Memory B cell (primary cell): ENCODE measurements around the gene TMEM154.
"Not testable (repeated sequence)": the region's sequence is repeated elsewhere in the genome, so short reads cannot be mapped to it uniquely, and the experiment has no call there.

Experiments
- ATAC-seq: fragments of 150-1000 bp; cut with Tn5 transposase; 2 replicates; pipeline ENCODE4 v1.10.0; 2021; ENCODE audit warnings: low read depth, mild to moderate bottlenecking, moderate library complexity
- DNase-seq, 2 donors: peaks; one replicate each; pipeline ENCODE4 v3.0.0; 2022; ENCODE audit warnings: low spot score in 2 of 2
- H3K27ac Mint-ChIP-seq: one replicate; pipeline ENCODE4 v1.8.0; 2022; ENCODE audit warnings: mild to moderate bottlenecking, moderate library complexity, mixed read lengths
- H3K27me3 Mint-ChIP-seq: one replicate; pipeline ENCODE4 v1.8.0; 2022; ENCODE audit warnings: mixed read lengths
- H3K36me3 Mint-ChIP-seq: one replicate; pipeline ENCODE4 v1.8.0; 2022; ENCODE audit warnings: mild to moderate bottlenecking, mixed read lengths
- H3K4me1 Mint-ChIP-seq: one replicate; pipeline ENCODE4 v1.8.0; 2022; ENCODE audit warnings: mixed read lengths
- H3K4me3 Mint-ChIP-seq: one replicate; pipeline ENCODE4 v1.8.0; 2022; ENCODE audit warnings: mild to moderate bottlenecking, moderate library complexity, mixed read lengths
- H3K9me3 Mint-ChIP-seq: one replicate; pipeline ENCODE4 v1.8.0; 2022; ENCODE audit warnings: mixed read lengths

TMEM154 gene

DNA sequence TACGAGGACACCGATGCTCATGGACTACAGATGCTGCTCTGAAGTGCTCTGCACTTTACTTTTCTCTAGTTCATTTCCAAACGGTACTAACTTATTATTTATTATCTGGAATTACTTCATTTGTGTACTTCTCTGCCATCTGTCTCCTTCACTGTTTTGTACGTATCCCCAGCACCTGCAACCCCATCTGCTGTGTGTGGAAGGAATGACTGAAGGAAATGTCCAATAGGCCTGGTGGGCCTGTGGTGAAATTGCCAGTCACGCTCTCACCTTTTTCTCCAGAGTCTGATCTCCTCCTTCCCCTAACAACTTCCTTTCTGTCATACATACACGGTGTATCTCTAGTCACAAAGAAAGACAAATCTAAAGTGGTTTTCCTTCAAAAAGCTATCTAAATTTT lies 12.9 kb downstream of the TMEM154 start:
- H3K27me3 Mint-ChIP-seq = no peaks in the 10 kb centered on the region
- no peak for DNase-seq
- peaks cover 7% of the 10 kb centered on the region for H3K9me3 Mint-ChIP-seq
- ATAC-seq = no peak
- H3K36me3 Mint-ChIP-seq = peaks cover 19% of the 10 kb centered on the region
- H3K27ac Mint-ChIP-seq = peak overlapping the region; percentile 86
- H3K4me3 Mint-ChIP-seq = peak overlapping the region; percentile 55
- peaks cover 53% of the 10 kb centered on the region for H3K4me1 Mint-ChIP-seq

DNA sequence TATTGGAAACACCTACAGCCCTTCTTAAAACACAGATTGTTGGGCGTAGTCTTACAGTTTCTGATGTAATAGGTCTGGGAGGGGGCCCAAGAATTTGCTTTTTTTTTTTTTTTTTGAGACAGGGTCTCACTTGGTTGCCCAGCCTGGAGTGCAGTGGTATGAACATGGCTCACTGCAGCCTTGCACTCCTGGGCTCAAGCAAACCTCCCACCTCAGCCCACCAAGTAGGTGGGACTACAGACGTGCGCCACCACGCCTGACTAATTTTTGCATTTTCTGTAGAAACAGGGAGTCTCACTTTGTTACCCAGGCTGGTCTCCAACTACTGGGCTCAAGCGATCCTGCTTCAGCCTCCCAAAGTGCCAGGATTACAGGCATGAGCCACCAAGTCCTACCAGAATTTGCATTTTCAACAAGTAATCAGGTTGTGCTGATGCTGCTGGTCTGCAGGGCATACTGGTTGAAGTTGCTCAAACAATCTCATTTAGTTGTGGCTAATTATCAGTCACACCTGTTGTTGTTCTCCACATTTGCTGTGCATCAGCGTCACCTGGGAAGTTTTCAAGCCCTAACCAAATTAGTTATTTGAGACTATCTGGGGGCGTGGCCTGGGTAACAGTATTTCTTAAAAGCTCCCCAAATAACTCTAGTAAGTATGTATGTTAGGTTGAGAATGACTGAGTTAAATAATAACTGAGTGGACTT lies 14.0 kb downstream of the TMEM154 start:
- Mint-ChIP-seq H3K27me3 (no peaks in the 10 kb centered on the region), H3K4me3 (peak overlapping the region; percentile 55), H3K9me3 (peaks cover 3% of the 10 kb centered on the region), H3K36me3 (peaks cover 15% of the 10 kb centered on the region), H3K4me1 (peaks cover 59% of the 10 kb centered on the region), H3K27ac (peak overlapping the region; percentile 86)
- ATAC-seq (peak; percentile 72), DNase-seq (peak; percentile 46 to 69)

- H3K4me3 Mint-ChIP-seq = peak overlapping the region; percentile 77
- not testable (repeated sequence) for H3K9me3 Mint-ChIP-seq, H3K27me3 Mint-ChIP-seq, DNase-seq, ATAC-seq
- peak overlapping the region; percentile 86 for H3K27ac Mint-ChIP-seq
- H3K36me3 Mint-ChIP-seq = peaks cover 16% of the 10 kb centered on the region
- peaks cover 71% of the 10 kb centered on the region for H3K4me1 Mint-ChIP-seq
These were observed 15.8 kb downstream of the TMEM154 start for GRCh38 chr4:152664067-152664378.

DNA sequence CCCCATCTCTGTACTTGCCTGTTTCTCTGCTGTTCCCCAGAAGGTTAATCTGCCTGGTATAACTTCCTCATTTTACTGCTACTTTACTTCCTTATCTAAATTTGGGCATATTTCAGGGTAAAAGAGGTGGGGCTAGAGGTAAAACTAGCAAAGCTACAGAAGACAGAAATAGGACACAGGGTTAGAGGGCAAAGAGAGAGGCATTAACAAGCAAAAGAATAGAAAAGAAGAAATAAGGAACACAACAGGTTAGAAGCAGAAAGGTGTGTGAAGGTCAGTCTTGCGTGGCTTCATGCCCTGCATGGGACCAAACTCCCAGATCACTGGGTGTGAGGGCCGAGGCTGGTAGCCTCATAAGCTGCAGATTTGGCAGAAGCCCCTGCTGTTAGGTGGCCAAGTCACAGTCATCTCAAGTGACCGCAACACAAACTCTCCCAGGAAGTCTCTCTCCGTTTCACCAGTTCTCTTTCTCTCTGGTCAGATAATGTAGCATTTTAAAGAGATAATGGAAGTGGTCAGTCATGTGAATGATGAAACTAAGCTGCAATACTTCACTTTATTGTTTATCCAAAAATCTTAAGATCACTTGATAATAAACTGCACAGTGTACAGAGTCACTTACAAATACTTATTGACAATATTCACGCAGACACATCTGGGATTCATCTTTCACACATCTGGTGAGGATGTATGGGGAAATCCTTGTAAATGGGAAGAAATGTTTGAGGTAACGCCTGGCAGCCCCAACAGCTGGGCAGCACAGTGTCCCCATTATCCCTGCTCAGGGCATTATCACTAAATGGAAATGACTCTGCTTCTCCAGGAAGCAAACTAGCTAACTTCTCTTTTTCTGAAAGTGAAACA lies 16.4 kb downstream of the TMEM154 start:
- H3K4me1 Mint-ChIP-seq = peaks cover 65% of the 10 kb centered on the region
- no peaks in the 10 kb centered on the region for H3K27me3 Mint-ChIP-seq

GRCh38 chr4:152661649-152662048 lies 18.1 kb downstream of the TMEM154 start:
- ATAC-seq (no peak), DNase-seq (no peak)
- Mint-ChIP-seq H3K4me1 (peaks cover 58% of the 10 kb centered on the region), H3K36me3 (peaks cover 32% of the 10 kb centered on the region), H3K4me3 (peak overlapping the region; percentile 65), H3K27me3 (no peaks in the 10 kb centered on the region), H3K27ac (peak overlapping the region; percentile 86), H3K9me3 (peaks cover 13% of the 10 kb centered on the region)

More for the DNA sequence above, 16.4 kb downstream of the TMEM154 start:
- peaks cover 19% of the 10 kb centered on the region for H3K36me3 Mint-ChIP-seq
- peak overlapping the region; percentile 86 for H3K27ac Mint-ChIP-seq
- H3K9me3 Mint-ChIP-seq = peaks cover 4% of the 10 kb centered on the region
- peak; percentile 66 for ATAC-seq
- DNase-seq = peak in 1 of 2 donors; percentile 60
- peak overlapping the region; percentile 77 for H3K4me3 Mint-ChIP-seq

DNA sequence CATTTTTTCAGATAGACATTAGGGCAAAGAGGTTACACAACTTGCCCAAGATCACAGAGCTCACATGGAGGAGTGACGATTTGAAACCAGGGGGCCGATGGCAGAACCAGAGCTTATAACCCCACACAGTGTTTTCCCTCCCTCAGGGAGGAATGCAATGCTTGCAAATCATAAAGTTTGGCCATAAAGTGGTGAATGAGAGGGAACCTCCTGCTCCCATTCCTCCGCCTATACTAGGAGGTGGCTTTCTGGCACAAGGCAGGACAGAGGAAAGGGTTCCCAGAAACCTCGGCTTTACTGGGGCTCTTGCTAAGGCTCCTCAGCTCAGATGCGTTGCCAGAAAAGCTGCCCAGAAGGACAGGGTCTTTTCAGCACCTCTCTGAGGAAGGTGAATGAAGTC lies 19.3 kb downstream of the TMEM154 start:
- H3K9me3 Mint-ChIP-seq = peaks cover 14% of the 10 kb centered on the region
- peak overlapping the region; percentile 65 for H3K4me3 Mint-ChIP-seq
- peaks cover 38% of the 10 kb centered on the region for H3K36me3 Mint-ChIP-seq
- H3K27ac Mint-ChIP-seq = peak overlapping the region; percentile 86
- H3K4me1 Mint-ChIP-seq = peaks cover 58% of the 10 kb centered on the region
- no peak for ATAC-seq
- H3K27me3 Mint-ChIP-seq = no peaks in the 10 kb centered on the region
- DNase-seq = no peak

GRCh38 chr4:152659806-152660205 lies 20.0 kb downstream of the TMEM154 start:
- H3K9me3 Mint-ChIP-seq = peaks cover 14% of the 10 kb centered on the region
- peak overlapping the region; percentile 86 for H3K27ac Mint-ChIP-seq

GRCh38 chr4:152657657-152658056 lies 22.1 kb downstream of the TMEM154 start:
- Mint-ChIP-seq H3K27me3 (no peaks in the 10 kb centered on the region), H3K27ac (no peak overlapping the region)

More at GRCh38 chr4:152659806-152660205, 20.0 kb downstream of the TMEM154 start:
- no peaks in the 10 kb centered on the region for H3K27me3 Mint-ChIP-seq
- H3K4me1 Mint-ChIP-seq = peaks cover 57% of the 10 kb centered on the region
- ATAC-seq = no peak
- no peak overlapping the region for H3K4me3 Mint-ChIP-seq
- no peak for DNase-seq
- peaks cover 40% of the 10 kb centered on the region for H3K36me3 Mint-ChIP-seq

DNA sequence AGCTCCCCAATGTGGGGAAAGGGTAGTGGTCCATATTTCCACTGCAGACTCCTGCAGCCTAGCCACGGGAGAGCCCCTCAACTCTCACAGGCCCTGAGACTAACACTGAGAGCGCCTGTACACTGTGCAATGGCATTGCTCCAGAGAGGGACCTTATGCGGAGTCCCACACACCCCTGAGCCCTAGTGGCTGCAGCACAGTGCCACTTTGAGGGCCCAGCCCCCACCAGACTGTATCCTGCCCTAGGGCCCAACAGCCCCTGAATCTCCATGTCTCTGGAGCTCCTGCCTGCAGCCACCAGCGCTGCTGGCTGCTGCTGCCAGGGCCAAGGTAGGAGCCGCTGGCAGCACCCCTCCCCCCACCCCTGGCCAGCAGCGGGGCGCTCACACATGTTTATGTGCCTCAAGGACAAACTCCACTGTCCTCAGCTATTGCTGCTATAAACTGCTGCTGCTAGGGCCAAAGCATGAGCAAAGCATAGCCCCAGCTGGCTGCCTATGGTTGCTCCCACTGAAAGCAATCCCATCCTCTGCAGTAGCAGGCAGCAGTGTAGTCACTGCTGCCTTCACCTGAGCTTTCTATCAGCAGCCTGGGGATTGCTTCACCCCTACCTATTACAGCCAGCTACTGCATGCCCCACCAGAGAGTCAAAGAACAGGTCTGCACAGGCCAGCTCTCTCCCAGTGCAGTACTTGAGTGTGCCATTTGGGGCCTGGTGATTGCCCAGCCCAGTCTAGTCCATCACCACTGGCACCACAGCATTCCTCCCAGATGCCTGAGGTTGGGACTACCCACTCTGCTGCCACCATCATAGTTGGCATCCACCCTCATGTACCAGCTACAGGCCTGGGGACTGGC lies 24.3 kb downstream of the TMEM154 start:
- H3K4me1 Mint-ChIP-seq = peaks cover 35% of the 10 kb centered on the region
- peak overlapping the region; percentile 67 for H3K27ac Mint-ChIP-seq
- H3K4me3 Mint-ChIP-seq = no peak overlapping the region
- no peaks in the 10 kb centered on the region for H3K27me3 Mint-ChIP-seq
- peaks cover 51% of the 10 kb centered on the region for H3K36me3 Mint-ChIP-seq
- peaks cover 11% of the 10 kb centered on the region for H3K9me3 Mint-ChIP-seq
- no peak for DNase-seq
- ATAC-seq = no peak

More at GRCh38 chr4:152657657-152658056, 22.1 kb downstream of the TMEM154 start:
- DNase-seq (no peak), ATAC-seq (no peak)
- H3K9me3 Mint-ChIP-seq = peaks cover 11% of the 10 kb centered on the region
- no peak overlapping the region for H3K4me3 Mint-ChIP-seq
- H3K36me3 Mint-ChIP-seq = peaks cover 44% of the 10 kb centered on the region
- peaks cover 52% of the 10 kb centered on the region for H3K4me1 Mint-ChIP-seq

- ATAC-seq = no peak
- H3K27me3 Mint-ChIP-seq = no peaks in the 10 kb centered on the region
- no peak overlapping the region for H3K4me3 Mint-ChIP-seq
- H3K9me3 Mint-ChIP-seq = peaks cover 4% of the 10 kb centered on the region
- DNase-seq = no peak
- H3K36me3 Mint-ChIP-seq = peaks cover 47% of the 10 kb centered on the region
- peak overlapping the region; percentile 84 for H3K27ac Mint-ChIP-seq
- H3K4me1 Mint-ChIP-seq = peaks cover 27% of the 10 kb centered on the region
These were observed 27.7 kb downstream of the TMEM154 start for GRCh38 chr4:152652102-152652501.

GRCh38 chr4:152651473-152652060 lies 28.2 kb downstream of the TMEM154 start:
- H3K4me3 Mint-ChIP-seq = no peak overlapping the region
- H3K27me3 Mint-ChIP-seq = no peaks in the 10 kb centered on the region
- H3K4me1 Mint-ChIP-seq = peaks cover 32% of the 10 kb centered on the region
- peaks cover 48% of the 10 kb centered on the region for H3K36me3 Mint-ChIP-seq
- DNase-seq (no peak), ATAC-seq (no peak)
- H3K9me3 Mint-ChIP-seq = no peaks in the 10 kb centered on the region
- H3K27ac Mint-ChIP-seq = peak overlapping the region; percentile 84

- no peaks in the 10 kb centered on the region for H3K27me3 Mint-ChIP-seq
- peaks cover 45% of the 10 kb centered on the region for H3K4me1 Mint-ChIP-seq
- ATAC-seq (no peak), DNase-seq (no peak)
- H3K27ac Mint-ChIP-seq = peak overlapping the region; percentile 97
- H3K36me3 Mint-ChIP-seq = peaks cover 35% of the 10 kb centered on the region
- H3K9me3 Mint-ChIP-seq = no peaks in the 10 kb centered on the region
- no peak overlapping the region for H3K4me3 Mint-ChIP-seq
These were observed 33.6 kb downstream of the TMEM154 start for GRCh38 chr4:152646221-152646620.

GRCh38 chr4:152644130-152644529 lies 35.7 kb downstream of the TMEM154 start:
- peak overlapping the region; percentile 97 for H3K27ac Mint-ChIP-seq
- DNase-seq (no peak), ATAC-seq (no peak)
- H3K4me3 Mint-ChIP-seq = peak overlapping the region; percentile 80
- H3K27me3 Mint-ChIP-seq = no peaks in the 10 kb centered on the region
- peaks cover 49% of the 10 kb centered on the region for H3K4me1 Mint-ChIP-seq
- H3K9me3 Mint-ChIP-seq = no peaks in the 10 kb centered on the region
- peaks cover 31% of the 10 kb centered on the region for H3K36me3 Mint-ChIP-seq
